Stimulated activated CD8-positive, alpha-beta memory T cell treated with anti-CD3 and anti-CD28 coated beads, Interleukin-7, amount 100 ng/mL, for 48 hours (primary cell): ENCODE results near the gene ZDHHC8.

ENCODE experiments used
- DNase-seq, 2 donors: peaks; one replicate each; pipeline ENCODE4 v3.0.0-alpha.2; 2020; ENCODE audit warnings: low read depth in 1 of 2; ENCODE audit errors: extremely low read depth in 1 of 2

Gene ZDHHC8

GRCh38 chr22:20177217-20177911, 45.8 kb downstream of the ZDHHC8 start:
- no peak for DNase-seq

- DNase-seq, result no peak
Measured at GRCh38 chr22:20178075-20178914, 46.7 kb downstream of the ZDHHC8 start.

GRCh38 chr22:20178915-20179227, 47.3 kb downstream of the ZDHHC8 start:
- DNase-seq, result no peak

GRCh38 chr22:20179455-20180244, 48.0 kb downstream of the ZDHHC8 start:
- DNase-seq, result no peak

- no peak for DNase-seq
Measured at GRCh38 chr22:20180245-20180630, 48.6 kb downstream of the ZDHHC8 start.

- DNase-seq, result no peak
Measured at GRCh38 chr22:20180640-20181039, 49.0 kb downstream of the ZDHHC8 start.

GRCh38 chr22:20181194-20181883, 49.7 kb downstream of the ZDHHC8 start:
- no peak for DNase-seq

- DNase-seq, result no peak
Measured at GRCh38 chr22:20181884-20182236, 50.3 kb downstream of the ZDHHC8 start.

- no peak for DNase-seq
Measured at GRCh38 chr22:20182365-20182764, 50.8 kb downstream of the ZDHHC8 start.

- DNase-seq, result no peak
Measured at GRCh38 chr22:20183101-20183500, 51.5 kb downstream of the ZDHHC8 start.

- DNase-seq, result no peak
Measured at GRCh38 chr22:20183823-20184222, 52.2 kb downstream of the ZDHHC8 start.

- DNase-seq, result no peak
Measured at GRCh38 chr22:20184501-20185165, 53.0 kb downstream of the ZDHHC8 start.

GRCh38 chr22:20185750-20186149, 54.1 kb downstream of the ZDHHC8 start:
- no peak for DNase-seq

GRCh38 chr22:20186183-20186870, 54.7 kb downstream of the ZDHHC8 start:
- no peak for DNase-seq

GRCh38 chr22:20186871-20187546, 55.4 kb downstream of the ZDHHC8 start:
- DNase-seq, result no peak

- DNase-seq, result no peak
Measured at GRCh38 chr22:20187777-20188566, 56.4 kb downstream of the ZDHHC8 start.

- DNase-seq, result no peak
Measured at GRCh38 chr22:20188567-20188877, 56.9 kb downstream of the ZDHHC8 start.

GRCh38 chr22:20191000-20191515, 59.5 kb downstream of the ZDHHC8 start:
- no peak for DNase-seq

- no peak for DNase-seq
Measured at GRCh38 chr22:20191803-20192202, 60.2 kb downstream of the ZDHHC8 start.
